AG09319 (cell line): Measurements from ENCODE around the gene RMI1.

Source experiments
- DNase-seq: peaks from one replicate; pipeline ENCODE4 v3.0.0-alpha.2; 2010; ENCODE audit warnings: low read depth; ENCODE audit errors: extremely low read depth
- TF ChIP-seq, protein P1 (sequence below): IDR thresholded peaks from 2 replicates; pipeline ENCODE4 v1.5.1; 2011; ENCODE audit warnings: low read depth, mild to moderate bottlenecking, inconsistent platforms, low read length, moderate library complexity

Gene RMI1

GRCh38 chr9:83992407-83992806 is 11.8 kb downstream of the RMI1 start:
- TF ChIP-seq, protein P1, sequence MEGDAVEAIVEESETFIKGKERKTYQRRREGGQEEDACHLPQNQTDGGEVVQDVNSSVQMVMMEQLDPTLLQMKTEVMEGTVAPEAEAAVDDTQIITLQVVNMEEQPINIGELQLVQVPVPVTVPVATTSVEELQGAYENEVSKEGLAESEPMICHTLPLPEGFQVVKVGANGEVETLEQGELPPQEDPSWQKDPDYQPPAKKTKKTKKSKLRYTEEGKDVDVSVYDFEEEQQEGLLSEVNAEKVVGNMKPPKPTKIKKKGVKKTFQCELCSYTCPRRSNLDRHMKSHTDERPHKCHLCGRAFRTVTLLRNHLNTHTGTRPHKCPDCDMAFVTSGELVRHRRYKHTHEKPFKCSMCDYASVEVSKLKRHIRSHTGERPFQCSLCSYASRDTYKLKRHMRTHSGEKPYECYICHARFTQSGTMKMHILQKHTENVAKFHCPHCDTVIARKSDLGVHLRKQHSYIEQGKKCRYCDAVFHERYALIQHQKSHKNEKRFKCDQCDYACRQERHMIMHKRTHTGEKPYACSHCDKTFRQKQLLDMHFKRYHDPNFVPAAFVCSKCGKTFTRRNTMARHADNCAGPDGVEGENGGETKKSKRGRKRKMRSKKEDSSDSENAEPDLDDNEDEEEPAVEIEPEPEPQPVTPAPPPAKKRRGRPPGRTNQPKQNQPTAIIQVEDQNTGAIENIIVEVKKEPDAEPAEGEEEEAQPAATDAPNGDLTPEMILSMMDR: peak; percentile 12
- DNase-seq: no peak

GRCh38 chr9:83992901-83993300 is 12.3 kb downstream of the RMI1 start:
- TF ChIP-seq, protein P1: no peak
- no peak for DNase-seq

DNA sequence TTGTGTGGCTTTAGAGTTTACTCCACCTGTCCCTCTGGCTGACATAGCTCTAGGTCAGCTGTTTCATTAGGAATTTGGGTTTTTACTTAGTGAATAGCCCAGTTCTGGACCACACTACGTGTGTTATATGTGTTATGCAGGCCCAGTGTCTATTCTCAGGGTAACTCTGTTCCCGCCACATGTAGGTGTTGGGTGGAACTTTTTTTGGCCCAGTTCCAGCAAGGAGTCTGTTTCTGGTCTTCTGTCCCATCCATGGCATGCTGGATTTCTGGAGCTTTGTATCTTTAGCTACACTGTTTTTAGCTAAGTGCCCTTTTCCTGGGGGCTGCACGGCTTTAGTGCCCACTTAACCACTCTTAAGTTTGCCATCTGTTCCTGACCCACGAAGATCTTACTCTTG is 15.5 kb downstream of the RMI1 start:
- TF ChIP-seq, protein P1: no peak
- DNase-seq: no peak

- DNase-seq: no peak
- TF ChIP-seq, protein P1: no peak
Measured at GRCh38 chr9:83999141-83999918, 18.7 kb downstream of the RMI1 start.

DNA sequence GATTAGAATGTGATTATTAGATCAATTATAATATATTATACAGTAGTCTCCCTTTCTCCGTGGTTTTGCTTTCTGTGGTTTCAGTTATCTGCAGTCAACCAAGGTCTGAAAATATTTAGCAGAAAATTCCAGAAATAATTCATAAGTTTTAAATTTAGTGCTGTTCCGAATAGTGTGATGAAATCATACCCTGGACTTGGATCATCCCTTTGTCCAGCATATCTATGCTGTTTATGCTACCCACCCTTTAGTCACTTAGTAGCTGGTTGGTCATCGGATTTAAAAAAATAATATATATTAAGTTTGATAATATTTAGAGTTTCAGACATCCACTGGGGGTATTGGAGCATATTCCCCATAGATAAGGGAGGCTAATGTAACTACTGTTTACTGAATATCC is 19.6 kb downstream of the RMI1 start:
- TF ChIP-seq, protein P1: no peak
- DNase-seq: no peak

DNA sequence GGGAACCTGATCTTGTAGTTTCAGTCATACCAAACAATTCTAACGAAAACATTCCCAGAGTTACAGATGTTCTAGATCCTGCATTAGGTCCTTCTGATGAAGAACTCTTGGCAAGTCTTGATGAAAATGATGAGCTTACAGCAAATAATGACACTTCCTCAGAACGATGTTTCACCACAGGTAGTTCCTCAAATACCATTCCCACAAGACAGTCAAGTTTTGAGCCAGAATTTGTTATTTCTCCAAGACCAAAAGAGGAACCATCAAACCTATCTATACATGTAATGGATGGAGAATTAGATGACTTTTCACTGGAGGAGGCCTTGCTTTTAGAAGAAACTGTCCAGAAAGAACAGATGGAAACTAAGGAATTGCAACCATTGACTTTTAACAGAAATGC is 21.0 kb downstream of the RMI1 start:
- DNase-seq: no peak
- TF ChIP-seq, protein P1: no peak

DNA sequence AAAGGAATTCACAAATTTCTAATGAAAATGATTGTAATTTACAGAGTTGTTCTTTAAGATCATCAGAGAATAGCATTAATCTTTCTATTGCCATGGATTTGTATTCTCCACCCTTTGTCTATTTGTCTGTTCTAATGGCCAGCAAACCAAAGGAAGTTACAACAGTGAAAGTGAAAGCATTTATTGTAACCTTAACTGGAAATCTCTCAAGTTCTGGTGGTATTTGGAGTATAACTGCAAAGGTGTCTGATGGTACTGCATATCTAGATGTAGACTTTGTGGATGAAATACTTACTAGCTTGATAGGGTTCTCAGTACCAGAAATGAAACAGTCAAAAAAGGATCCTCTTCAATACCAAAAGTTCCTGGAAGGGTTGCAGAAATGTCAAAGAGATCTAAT is 21.7 kb downstream of the RMI1 start:
- DNase-seq: no peak
- TF ChIP-seq, protein P1: no peak
